ENCODE measurements around the gene CD276. TPM values are rescaled to one million over a fixed set of nuclear protein-coding genes. Genes with fewer than 3 reads are reported as not detected.

The CD276 gene
- total and polyA plus RNA-seq, 12 donors = 53.4 to 147 (median 84.1) TPM

GRCh38 chr15:73680549-73680948, 3.6 kb upstream of the CD276 start:
- intact Hi-C loops (cut with DNase I) = no loop called here
- no peaks in the 10 kb centered on the region for H3K9me3 ChIP-seq (replicated peaks in 1 of 3)
- WGBS, 4 donors = 81 to 91% (median 88%) methylated on average over 2 of the region's 2 CpGs
- H3K4me3 ChIP-seq = no peak overlapping the region
- H3K36me3 ChIP-seq (replicated peaks in 1 of 2) = no peaks in the 10 kb centered on the region
- no peak overlapping the region for H3K27ac ChIP-seq
- TF ChIP-seq POLR2A (IDR thresholded peaks at IDR 0.05) (no peak), CTCF (IDR thresholded peaks at IDR 0.05) (no peak)
- H3K4me1 ChIP-seq (replicated peaks in 1 of 2) = peaks cover 12 to 21% of the 10 kb centered on the region in 2 donors
- no peak for DNase-seq
- no peaks in the 10 kb centered on the region for H3K27me3 ChIP-seq

GRCh38 chr15:73681063-73681462, 3.1 kb upstream of the CD276 start:
- H3K4me1 ChIP-seq (replicated peaks in 1 of 2) = peaks cover 17 to 26% of the 10 kb centered on the region in 2 donors
- no peak for DNase-seq
- H3K4me3 ChIP-seq = no peak overlapping the region
- H3K27me3 ChIP-seq = no peaks in the 10 kb centered on the region
- 73 to 79% (median 77%) methylated on average over 3 of the region's 3 CpGs for WGBS, 4 donors
- no peak overlapping the region for H3K27ac ChIP-seq
- TF ChIP-seq CTCF (IDR thresholded peaks at IDR 0.05) (no peak), POLR2A (IDR thresholded peaks at IDR 0.05) (no peak)
- H3K36me3 ChIP-seq (replicated peaks in 1 of 2) = no peaks in the 10 kb centered on the region
- no peaks in the 10 kb centered on the region for H3K9me3 ChIP-seq (replicated peaks in 1 of 3)
- intact Hi-C loops (cut with DNase I) = no loop called here

- 48 to 62% (median 57%) methylated on average over 3 of the region's 3 CpGs for WGBS, 4 donors
- no peaks in the 10 kb centered on the region for H3K27me3 ChIP-seq
- TF ChIP-seq POLR2A (IDR thresholded peaks at IDR 0.05) = no peak
- no peak for TF ChIP-seq CTCF (IDR thresholded peaks at IDR 0.05)
- peak in 4 of 7 donors; percentile 55 to 70 (median 64) for DNase-seq
- H3K4me3 ChIP-seq = no peak overlapping the region
- peaks cover 26 to 36% of the 10 kb centered on the region in 2 donors for H3K4me1 ChIP-seq (replicated peaks in 1 of 2)
- no peaks in the 10 kb centered on the region for H3K9me3 ChIP-seq (replicated peaks in 1 of 3)
- intact Hi-C loops (cut with DNase I) = no loop called here
- H3K36me3 ChIP-seq (replicated peaks in 1 of 2) = no peaks in the 10 kb centered on the region
- peak overlapping the region in 3 of 5 donors; percentile 84 to 96 (median 94) for H3K27ac ChIP-seq
These were observed 2.2 kb upstream of the CD276 start for GRCh38 chr15:73681856-73682599.

- H3K27me3 ChIP-seq = no peaks in the 10 kb centered on the region
- peaks cover 33 to 39% of the 10 kb centered on the region in 2 donors for H3K4me1 ChIP-seq (replicated peaks in 1 of 2)
- H3K9me3 ChIP-seq (replicated peaks in 1 of 3) = no peaks in the 10 kb centered on the region
- no peaks in the 10 kb centered on the region for H3K36me3 ChIP-seq (replicated peaks in 1 of 2)
- peak overlapping the region in 3 of 5 donors; percentile 84 to 96 (median 94) for H3K27ac ChIP-seq
- 76 to 86% (median 80%) methylated on average over 12 to 14 of the region's 14 CpGs for WGBS, 4 donors
- H3K4me3 ChIP-seq = no peak overlapping the region
- DNase-seq = peak in 1 of 7 donors; percentile 58
- TF ChIP-seq POLR2A (IDR thresholded peaks at IDR 0.05) (no peak), CTCF (IDR thresholded peaks at IDR 0.05) (no peak)
- intact Hi-C loops (cut with DNase I) = no loop called here
These were observed 1.5 kb upstream of the CD276 start for GRCh38 chr15:73682600-73683090.
